COR-L47 (cell line): ENCODE results near the gene MATN1.

Experiments
- DNase-seq: peaks from one replicate; lab custom pipeline; 2025; lab: John Stamatoyannopoulos, UW

The MATN1 gene

DNA sequence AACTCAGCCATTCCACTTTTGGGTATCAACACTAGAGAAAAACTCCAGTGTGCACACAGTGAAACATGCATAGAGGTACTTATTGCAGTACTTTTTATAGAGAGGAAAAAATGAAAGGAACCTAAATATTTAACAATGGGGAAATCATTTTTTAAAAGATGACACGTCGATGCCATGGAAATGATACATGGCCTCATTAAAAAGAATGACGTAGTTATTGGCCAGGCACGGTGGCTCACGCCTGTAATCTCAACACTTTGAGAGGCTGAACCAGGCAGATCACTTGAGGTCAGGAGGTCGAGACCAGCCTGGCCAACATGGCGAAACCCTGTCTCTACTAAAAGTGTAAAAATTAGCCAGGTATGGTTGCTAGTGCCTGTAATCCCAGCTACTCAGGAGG lies 42.5 kb downstream of the MATN1 start:
- DNase-seq: no peak

DNA sequence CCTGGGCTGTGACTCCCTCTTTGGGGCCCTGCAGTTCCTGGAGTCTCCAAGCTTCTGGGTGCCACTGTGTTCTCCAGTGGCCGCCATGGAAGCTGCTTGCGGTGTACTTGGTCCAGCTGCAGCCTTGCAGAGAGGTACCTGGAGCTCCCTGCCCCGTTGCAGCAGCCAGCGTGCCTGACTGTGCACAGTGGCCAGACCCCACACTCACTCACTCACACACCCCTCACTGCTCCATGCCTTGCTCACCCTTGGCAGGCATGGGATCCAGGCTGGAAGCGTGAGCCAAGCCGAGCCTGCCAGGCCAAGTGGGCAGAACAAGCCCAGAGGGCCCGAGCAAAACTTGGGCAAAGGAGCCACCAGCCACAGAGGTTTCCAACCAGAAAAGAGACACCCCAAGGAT lies 43.0 kb downstream of the MATN1 start:
- no peak for DNase-seq

DNA sequence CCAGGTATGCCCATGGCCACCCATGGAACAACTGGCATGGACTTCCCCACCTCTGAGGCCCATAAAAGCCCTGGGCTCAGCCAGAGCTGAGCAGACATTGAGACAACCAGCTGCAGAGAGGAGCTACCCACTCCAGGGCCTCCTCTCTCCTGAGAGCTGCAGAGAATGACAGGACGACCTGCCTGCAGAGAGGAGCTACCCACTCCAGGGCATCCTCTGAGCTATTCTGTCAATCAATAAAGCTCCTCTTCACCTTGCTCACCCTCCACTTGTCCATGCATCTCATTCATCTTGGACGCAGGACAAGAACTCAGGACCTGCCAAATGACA lies 43.4 kb downstream of the MATN1 start:
- no peak for DNase-seq

DNA sequence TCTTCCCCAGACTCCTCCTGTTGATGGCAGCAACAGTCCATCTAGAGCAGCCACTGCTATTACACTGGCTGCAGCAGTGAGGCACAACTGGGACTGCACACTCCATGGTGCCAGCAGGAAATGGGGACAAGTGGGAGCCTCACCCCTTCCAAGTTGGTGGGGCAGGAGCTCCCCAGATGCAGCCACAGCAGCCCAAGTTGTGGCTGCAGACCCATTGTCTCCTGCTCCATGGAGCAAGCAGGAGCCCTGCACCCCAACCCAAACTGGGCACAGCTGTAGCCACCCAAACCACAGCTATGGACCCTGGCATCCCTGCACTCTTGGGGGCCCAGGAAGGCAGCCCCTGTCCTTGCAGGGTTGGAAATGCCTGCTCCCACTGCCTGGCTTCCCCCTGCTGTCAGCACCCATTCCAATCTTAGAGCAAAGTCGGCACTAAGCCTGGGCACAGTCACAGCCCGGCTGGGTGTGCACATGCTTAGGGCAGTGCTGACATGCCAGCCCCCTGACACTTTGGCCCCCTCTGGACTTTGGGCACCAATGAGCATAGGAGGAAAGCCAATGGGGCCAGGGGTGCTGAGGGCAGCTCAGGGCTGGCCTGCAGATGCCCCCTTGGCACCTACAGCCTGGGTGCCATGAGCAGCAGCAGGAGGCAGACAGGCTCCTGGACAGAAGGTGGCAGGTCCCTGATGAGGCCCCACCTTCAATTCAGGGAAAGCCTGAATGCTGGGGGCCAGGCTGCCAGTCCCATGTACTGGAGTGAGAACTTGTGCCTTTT lies 44.0 kb downstream of the MATN1 start:
- no peak for DNase-seq

DNA sequence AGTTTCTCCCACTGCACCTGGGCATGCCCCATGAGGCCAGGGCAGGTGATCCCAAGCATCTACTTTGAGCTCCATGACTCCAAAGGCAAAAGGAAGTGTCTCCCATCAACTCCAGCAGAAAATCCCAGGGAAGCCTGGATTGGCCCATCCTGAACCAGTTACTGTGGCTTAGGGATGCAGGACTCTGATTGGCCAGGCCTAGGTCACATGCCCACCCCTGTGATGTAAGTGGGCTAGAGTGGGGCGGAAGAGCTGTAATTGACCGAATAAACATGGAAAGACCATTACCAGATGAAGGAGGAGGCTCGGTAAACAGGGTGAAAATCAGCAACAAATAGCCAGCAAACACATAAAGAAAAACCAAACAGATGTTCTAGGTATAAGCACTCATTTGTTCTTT lies 45.2 kb downstream of the MATN1 start:
- no peak for DNase-seq

DNA sequence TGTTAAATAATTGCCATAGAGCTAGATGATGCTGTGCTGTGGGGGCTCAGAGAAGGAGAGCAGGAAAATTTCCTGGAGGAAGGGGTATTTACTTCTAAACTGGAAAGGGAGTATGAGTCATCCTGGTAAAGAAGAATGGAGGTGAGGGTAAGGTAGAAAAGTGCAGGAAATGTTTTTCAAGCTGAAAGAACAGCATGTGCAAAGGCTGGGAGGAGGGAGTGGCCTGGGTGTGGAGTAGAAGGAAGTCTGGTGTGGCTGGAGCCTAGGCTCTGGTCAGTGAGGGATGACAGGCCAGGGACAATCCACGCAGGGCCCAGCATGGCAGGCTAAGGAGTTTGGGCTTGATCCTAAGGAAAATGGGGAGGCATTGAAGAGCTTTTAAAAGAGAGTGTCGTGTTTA lies 45.9 kb downstream of the MATN1 start:
- DNase-seq: no peak

DNA sequence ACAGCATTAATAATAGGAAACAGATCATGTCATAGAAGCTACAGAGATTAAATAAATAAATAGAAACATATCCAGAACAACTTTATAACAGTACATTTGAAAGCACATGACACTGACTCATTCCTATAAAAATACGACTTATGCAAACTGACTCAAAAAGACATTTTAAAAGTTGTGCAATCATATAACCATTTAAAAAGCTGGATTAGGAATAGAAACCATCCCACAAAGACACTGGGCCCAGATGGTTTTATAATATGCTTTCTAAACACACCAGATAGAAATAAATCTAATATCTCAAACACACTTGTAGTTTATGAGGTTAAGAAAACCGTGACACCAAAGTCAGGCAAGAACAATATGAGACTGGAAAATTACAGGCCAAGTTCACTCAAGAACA lies 47.6 kb downstream of the MATN1 start:
- no peak for DNase-seq

DNA sequence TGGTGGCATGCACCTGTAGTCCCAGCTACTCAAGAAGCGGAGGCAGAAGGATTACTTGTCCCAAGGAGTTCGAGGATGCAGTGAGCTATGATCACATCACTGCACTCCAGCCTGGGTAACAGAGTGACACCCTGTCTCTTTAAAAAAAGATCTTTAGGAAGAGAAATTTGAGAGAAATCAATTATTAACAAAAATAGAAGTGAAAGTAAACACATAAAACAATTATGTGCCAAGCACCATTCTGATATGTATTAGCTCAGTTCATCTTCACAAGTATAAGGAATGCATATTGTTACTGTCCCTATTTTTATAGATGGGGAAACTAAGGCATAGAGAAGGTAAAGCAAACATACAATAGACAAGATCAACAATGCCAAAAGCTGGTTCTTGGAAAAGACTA lies 48.1 kb downstream of the MATN1 start:
- no peak for DNase-seq

DNA sequence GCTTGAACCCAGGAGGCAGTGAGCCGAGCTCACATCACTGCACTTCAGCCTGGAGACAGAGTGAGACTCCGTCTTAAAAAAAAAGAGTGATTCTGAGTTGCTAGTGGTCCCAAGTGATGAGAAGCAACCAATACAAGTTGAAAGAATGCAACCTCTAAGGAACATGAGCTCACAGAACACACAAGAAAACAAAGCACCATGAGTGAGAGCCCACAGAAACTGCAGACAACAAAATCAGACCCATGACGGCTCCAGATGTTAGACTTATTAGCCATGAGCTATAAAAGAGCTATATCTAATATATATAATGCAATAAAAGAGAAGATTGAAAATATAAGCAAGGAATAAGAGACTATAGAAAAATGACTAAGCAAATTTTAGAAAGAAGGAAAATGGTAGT lies 50.0 kb downstream of the MATN1 start:
- DNase-seq: no peak

DNA sequence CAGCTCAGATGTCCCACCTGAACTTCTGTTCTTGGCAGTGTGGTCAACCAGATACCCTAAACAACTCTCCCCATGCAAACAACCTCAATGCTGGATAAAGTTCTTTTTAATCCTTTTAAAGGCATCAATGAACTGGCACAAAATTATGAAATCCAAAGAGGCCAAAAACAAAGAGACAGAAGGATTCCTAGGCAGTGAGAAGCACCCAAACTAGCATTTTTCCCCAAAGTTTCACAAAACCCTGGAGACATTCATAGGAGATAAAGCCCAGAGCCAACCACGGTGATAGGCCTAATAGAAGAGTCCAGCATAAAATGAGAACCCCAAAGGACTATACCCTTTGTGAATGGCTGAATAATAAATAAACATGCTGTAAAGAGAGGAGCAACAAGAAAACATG lies 50.7 kb downstream of the MATN1 start:
- DNase-seq: no peak

DNA sequence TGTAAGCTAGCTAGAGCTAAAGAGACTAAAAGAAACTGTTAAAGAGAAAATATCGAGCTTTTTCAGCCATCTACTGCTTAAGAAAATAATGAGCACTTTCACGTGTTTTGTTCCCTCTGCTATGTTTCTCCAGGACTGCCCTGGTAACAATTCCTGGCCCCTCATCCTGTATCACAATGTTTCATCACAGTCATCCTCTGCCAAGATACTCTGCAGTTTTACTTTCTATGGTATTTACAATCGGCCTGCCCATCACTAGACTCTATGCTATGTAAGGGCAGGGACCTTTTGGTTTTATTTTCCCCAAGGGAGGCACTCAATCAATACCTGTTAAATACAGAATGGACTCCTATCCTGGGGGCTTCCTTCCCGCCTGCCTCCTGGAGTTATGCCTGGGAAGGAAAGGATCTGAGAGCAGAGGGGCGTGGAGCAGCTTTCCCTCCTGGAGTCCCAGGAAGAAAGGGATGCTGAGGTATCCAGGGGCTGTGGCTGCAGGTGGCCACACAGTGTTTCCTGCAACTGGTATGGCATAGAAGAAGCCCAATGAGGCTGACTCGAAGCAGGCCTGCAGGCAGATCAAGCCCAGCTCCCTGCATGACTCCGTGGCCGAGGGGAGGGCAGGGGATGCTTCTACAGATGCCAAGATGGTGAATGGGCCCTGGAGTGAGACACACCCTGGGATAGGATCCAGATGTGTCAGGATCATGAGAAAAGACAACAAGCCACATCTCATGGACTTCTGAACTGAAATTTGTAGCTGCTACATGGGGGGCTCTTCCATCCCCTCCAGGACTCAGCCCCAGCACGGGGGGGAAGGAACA lies 52.9 kb downstream of the MATN1 start:
- no peak for DNase-seq

DNA sequence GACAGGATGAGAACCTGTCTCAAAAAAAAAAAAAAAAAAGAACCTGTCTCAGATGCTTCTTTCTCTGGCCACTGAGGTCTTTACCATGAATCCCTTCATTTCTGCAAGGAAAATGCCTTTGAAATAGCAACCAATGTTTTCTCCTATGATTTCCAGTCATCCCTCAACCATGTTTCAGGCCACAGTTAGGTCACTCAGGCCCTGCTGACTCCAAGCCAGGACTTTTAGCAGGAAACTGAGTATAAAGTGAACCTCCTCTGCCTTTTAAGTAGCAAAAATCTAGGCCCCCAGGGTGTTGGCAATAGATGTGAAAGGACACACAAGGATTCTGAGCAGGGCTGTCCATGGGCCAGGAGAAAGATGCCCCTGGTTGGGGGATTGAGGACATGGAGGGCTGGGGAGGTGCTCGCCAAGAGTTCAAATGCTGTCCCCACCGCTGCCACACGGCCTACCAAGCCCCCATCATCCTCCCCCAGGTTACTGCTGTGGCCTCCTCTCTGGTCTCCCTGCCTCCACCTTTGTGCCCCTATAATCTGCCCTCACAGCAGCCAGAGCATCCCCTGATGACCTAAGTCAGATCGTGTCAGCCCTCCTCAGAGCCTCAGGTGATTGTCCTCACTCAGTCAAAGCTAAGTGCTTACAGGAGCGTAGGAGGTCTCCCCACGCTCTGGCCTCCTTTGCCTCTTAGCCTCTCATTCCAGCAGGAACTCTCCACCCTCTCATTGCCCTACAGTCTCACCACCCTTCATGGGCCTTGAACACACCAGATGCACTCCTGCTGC lies 54.6 kb downstream of the MATN1 start:
- DNase-seq: no peak

DNA sequence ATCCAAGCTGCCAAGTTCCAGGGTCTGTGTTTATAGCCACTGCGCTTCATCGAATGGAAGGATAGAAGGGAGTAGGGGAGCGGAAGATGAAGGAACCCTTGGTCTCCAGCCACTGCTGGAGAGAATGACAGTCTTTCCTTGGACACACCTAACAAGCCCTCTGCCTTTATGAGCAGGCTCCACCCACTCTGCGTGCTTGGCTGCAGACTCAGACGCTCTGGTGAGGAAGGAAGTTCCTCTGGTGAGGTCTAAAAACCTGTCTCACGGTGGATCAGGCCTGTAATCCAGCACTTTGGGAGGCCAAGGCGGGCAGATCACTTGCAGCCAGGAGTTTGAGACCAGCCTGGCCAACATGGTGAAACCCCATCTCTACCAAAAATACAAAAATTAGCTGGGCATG lies 55.4 kb downstream of the MATN1 start:
- DNase-seq: no peak

DNA sequence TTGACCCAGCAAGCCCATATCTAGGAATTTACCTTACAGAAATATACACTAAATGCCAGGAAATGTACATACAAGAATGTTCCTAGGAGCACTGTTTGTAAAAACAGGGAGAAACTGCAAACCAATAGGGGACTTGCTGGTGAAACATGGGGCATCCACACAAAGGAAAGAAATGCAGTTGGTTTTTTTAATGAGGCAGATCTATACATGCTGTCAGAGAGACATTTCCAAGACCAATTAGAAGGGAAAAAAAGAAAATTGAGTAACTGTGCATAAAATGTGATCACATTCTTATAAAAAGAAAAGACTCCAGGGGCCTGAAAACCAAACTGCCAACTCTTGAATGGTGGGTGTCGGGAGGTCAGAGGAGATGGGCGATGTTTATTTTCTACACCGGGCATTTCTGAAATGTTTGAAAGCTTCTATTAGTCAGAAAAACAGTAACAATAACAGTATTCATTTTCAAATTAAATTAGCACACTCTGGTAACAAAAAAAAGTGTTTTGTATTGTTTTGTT lies 56.6 kb downstream of the MATN1 start:
- no peak for DNase-seq

DNA sequence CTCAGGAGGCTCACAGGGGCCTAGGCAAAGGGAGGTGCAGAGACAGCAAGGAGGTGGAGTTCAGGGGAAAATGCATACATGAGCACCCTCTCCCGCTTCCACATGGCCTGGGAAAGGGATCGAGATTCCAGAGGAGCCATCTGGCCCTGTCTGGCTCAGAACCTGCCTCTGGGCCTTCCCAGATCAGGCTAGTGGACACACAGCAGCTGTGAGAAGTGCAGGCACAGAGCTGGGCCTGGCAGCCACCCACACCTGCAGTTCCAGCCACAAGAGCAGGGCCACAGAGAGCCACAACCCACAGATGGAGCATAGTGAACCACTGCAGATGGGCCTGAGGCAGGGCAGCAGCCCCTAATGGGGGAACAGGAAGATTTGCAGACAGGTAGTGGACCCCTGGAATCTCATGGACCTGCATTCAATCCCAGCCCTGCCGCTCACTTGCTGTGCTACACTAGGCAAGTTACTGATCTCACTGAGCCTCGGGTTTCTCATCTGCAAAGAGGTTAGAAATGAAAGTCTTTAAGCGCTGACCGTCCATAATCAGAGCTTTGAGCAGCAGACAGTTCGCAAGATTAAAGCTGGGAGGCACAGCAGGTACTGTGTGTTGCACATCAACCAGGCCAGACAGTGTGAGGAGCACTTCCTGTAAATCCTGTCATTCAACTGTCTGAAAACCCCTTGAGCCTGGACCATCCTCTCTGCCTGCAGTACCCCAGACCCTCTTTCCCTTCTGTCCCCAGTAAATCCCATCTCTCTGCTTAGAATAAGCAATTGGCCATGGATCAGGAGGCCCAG lies 58.0 kb downstream of the MATN1 start:
- DNase-seq: no peak

DNA sequence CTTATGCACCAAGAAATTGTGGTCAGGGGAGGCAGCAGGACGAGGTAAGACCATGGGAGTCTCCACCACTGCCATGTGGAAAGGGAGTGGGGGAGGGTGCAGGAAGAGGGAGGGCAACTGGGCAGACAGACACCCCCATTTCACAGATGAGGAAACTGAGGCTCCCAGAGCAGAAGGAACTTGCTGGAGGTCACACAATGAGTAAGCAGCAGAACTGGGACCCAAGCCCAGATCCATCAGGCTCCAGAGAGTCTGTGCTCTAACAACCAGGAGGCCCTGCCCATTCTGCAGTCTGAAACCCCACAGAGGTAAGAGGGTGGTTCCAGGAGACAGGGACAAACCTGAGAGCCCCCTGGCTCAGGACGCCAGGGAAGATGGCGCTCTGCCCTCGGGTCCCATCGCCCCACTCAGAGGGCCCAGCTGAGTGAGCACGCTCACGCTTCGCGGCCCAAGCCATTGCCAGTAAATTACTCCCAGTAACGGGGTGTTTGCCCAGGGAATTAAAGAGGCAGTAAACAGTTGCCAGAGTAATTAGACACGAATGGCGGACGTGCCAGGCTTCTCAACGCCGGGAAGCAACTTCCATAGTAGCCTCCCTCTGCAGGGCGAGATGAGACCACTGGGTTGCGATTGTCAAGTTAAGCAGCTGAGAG lies 59.2 kb downstream of the MATN1 start:
- DNase-seq: no peak

DNA sequence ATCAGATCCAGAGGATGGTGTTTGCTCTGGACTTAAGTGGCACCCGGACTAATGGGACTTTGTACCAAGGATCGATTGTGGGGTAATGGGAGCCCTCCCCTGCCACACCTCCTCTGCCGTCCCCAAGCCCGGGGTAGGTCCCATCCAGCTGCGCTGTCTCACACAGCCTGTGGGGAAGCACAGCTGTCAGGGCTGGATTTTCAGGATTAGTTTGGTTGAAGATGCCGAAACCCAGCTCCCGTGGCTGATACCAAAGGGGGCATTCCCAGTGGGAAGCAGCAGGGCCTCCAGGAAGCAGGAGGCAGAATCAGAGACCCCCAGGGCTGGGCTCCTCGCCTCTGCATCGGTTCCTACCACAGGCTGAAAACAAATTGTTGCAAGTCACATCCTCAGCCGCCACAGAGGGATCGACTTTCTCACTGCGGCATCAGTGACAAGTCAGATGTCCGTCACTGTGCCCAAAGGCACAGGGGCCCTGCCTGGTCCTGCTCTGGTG lies 59.7 kb downstream of the MATN1 start:
- DNase-seq: no peak

DNA sequence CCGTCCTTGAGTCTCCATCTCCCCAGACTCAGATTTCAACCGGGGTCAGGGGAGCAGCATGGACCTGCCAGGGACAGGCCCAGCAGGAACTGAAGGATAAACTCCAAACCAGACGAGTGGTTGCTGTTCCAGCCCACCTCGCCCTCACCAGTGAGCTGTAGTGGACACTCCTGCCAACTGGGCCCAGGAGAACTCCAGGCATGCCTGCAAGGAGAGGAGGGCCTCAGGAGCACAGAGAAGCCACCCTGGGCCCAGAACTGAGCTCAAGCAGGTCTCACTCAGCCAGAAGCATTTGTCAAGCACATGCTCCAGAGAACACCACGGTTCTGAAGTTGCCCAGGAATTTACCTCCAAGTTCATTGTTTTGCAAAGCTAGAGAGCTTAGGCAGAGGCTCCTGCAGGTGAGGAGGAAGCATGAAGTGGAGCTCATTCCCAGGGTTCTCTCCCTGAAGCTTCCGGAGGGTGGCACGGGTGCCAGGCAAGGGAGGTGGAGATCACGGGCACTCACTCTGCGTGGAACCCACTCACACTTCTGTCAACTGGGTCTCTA lies 61.0 kb downstream of the MATN1 start:
- DNase-seq: no peak

DNA sequence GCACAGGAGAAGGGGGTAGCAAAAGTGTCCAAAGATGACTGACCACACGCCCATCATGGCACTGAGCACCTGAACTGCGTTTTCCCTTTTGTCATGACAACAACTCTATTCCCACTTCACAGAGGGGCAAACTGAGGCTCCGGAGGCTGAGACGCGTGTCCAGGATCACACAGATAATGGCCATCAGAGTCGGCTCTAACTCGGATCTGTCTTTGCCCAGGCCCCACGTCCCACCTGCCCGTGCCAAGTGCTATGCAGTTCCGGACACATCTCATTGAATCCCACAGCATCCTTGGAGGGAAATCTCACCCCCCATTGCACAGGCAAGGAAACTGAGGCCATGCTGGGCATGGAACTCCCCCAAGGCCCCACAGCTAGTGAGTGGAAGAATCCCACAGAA lies 62.1 kb downstream of the MATN1 start:
- DNase-seq: no peak
